ENCODE data around the gene ANO1. TPM values are rescaled to one million over a fixed set of nuclear protein-coding genes. Genes with fewer than 3 reads are reported as not detected.

The ANO1 gene
- total RNA-seq, 2 donors from 2014 or later = 7.3 to 23.1 TPM

DNA sequence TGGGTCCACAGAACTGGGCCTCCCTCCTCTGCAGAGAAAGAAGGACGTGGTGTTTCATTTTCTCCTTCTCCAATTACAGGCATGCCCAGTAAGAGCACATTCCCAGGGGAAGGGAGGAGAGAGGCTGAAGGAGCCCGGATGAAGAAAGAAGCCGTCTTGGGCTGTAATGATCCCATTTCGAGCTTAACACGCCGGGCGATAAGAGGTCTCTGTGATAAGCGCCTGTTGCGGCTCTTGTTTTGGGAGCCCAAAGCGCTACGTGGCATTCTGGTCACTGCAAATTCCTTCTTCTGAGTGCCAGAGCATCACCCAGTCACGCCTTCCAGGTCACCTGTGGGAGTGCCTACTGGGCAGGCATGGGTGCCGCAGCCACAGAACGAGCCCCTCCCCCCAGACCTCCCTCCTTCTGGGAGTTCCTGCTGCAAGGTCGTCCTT, 57.5 kb downstream of the ANO1 start:
- no peak for ATAC-seq
- no peak for DNase-seq
- TF ChIP-seq, protein P1, sequence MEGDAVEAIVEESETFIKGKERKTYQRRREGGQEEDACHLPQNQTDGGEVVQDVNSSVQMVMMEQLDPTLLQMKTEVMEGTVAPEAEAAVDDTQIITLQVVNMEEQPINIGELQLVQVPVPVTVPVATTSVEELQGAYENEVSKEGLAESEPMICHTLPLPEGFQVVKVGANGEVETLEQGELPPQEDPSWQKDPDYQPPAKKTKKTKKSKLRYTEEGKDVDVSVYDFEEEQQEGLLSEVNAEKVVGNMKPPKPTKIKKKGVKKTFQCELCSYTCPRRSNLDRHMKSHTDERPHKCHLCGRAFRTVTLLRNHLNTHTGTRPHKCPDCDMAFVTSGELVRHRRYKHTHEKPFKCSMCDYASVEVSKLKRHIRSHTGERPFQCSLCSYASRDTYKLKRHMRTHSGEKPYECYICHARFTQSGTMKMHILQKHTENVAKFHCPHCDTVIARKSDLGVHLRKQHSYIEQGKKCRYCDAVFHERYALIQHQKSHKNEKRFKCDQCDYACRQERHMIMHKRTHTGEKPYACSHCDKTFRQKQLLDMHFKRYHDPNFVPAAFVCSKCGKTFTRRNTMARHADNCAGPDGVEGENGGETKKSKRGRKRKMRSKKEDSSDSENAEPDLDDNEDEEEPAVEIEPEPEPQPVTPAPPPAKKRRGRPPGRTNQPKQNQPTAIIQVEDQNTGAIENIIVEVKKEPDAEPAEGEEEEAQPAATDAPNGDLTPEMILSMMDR (IDR thresholded peaks at IDR 0.05) = no peak
- TF ChIP-seq POLR2A (IDR thresholded peaks at IDR 0.05) = no peak
- intact Hi-C loops (cut with DNase I) = no loop called here
- no peak overlapping the region for H3K27ac ChIP-seq
- 45 to 52% methylated on average over 5 to 15 of the region's 15 CpGs for WGBS, 2 donors
- no peaks in the 10 kb centered on the region for H3K27me3 ChIP-seq
- H3K9me3 ChIP-seq = no peaks in the 10 kb centered on the region
- H3K4me1 ChIP-seq = no peaks in the 10 kb centered on the region
- no peaks in the 10 kb centered on the region for H3K36me3 ChIP-seq (replicated peaks in 1 of 2; ENCODE audit: insufficient read depth in 1 of 2, low read depth in 2 of 2)
- no peak overlapping the region for H3K4me3 ChIP-seq

DNA sequence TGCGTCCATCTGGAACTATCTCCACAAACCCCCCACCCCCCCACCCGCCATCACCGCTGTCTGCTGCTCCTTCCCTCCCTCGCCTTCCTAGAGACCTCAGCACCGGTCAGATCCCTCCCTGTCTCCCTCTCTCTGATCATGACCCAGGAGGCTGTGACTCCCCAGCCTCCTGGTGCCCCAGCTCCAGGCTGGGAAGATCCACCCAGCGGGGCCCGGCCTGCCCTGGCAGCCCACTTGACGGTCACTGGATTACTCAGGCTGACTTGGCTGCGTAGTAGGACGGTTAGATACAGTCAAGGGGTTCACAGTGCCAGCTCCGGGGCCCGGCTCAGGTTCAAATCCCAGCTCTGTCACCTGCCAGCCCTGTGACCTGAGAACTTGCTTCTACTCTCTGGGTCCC, 59.3 kb downstream of the ANO1 start:
- DNase-seq (no peak), ATAC-seq (no peak)
- H3K4me3 ChIP-seq = no peak overlapping the region
- H3K9me3 ChIP-seq = no peaks in the 10 kb centered on the region
- H3K36me3 ChIP-seq (replicated peaks in 1 of 2; ENCODE audit: insufficient read depth in 1 of 2, low read depth in 2 of 2) = no peaks in the 10 kb centered on the region
- H3K27me3 ChIP-seq = no peaks in the 10 kb centered on the region
- intact Hi-C loops (cut with DNase I) = no loop called here
- WGBS, 2 donors = 93% methylated on average over 9 of the region's 12 CpGs; no CpG with 5 or more reads in 1 of the 2 donors
- H3K27ac ChIP-seq = no peak overlapping the region
- H3K4me1 ChIP-seq = peaks cover 6% of the 10 kb centered on the region
- TF ChIP-seq, protein P1 (IDR thresholded peaks at IDR 0.05) = no peak
- TF ChIP-seq POLR2A (IDR thresholded peaks at IDR 0.05) = no peak

DNA sequence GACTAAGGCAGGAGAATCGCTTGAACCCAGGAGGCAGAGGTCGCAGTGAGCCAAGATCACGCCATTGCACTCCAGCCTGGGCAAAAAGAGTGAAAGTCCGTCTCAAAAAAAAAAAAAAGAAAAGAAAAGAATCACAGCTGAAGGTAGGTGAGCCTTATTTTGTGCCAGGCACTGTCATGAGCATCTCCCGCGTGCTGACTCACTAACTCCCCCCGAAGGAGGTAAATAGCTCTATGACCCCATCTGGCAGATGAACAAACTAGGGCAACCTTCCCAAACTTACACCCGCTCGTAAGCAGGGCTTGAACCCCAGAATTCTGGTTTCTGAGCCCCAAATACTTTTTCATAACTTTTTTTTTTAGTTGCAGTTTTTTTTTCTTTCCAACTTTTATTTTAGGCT, 60.3 kb downstream of the ANO1 start:
- H3K4me1 ChIP-seq = peaks cover 6% of the 10 kb centered on the region
- no peaks in the 10 kb centered on the region for H3K27me3 ChIP-seq
- H3K36me3 ChIP-seq (replicated peaks in 1 of 2; ENCODE audit: insufficient read depth in 1 of 2, low read depth in 2 of 2) = no peaks in the 10 kb centered on the region
- H3K9me3 ChIP-seq = no peaks in the 10 kb centered on the region
- no peak overlapping the region for H3K27ac ChIP-seq
- intact Hi-C loops (cut with DNase I) = no loop called here
- DNase-seq (no peak), ATAC-seq (no peak)
- WGBS, 2 donors = 78 to 88% methylated on average over 9 of the region's 9 CpGs
- H3K4me3 ChIP-seq = no peak overlapping the region
- TF ChIP-seq, protein P1 (IDR thresholded peaks at IDR 0.05) = no peak
- no peak for TF ChIP-seq POLR2A (IDR thresholded peaks at IDR 0.05)

DNA sequence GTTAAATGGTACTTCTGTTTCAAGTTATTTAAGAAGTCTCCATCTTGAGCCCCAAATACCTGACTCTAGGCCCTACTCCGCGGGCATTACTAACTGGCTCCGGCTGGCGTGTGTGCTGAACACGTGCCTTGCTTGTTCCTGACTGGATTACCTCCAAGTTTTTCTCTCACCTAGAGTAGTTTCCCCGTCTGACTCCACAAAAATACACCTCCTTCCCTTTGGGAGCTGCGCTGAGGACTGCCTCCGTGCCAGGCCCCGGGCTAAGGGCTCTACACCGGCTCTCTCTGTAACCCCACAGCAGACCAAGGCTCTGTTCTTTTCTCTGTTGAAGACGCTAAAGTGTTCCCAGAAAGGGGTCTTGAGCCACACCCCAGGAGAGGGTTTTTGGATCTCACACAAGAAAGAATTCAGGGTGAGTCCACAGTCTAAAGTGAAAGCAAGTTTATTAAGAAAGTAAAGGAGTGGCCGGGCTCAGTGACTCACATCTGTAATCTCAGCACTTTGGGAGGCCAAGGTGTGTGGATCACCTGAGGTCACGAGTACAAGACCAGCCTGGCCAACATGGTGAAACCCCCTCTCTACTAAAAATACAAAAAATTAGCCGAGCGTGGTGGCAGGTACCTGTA, 61.8 kb downstream of the ANO1 start:
- intact Hi-C loops (cut with DNase I) = no loop called here
- Histone ChIP-seq H3K4me3 (no peak overlapping the region), H3K4me1 (peaks cover 6% of the 10 kb centered on the region), H3K27ac (no peak overlapping the region), H3K9me3 (no peaks in the 10 kb centered on the region), H3K27me3 (no peaks in the 10 kb centered on the region), H3K36me3 (replicated peaks in 1 of 2; ENCODE audit: insufficient read depth in 1 of 2, low read depth in 2 of 2) (no peaks in the 10 kb centered on the region)
- WGBS, 2 donors = 85 to 89% methylated on average over 15 of the region's 15 CpGs
- ATAC-seq (no peak), DNase-seq (no peak)
- TF ChIP-seq, protein P1 (IDR thresholded peaks at IDR 0.05) = no peak
- no peak for TF ChIP-seq POLR2A (IDR thresholded peaks at IDR 0.05)
